D721Med (cell line): ENCODE measurements around the gene ZNF664.

Experiments used
- DNase-seq: peaks from one replicate; pipeline ENCODE4 v3.0.0; 2011; ENCODE audit warnings: low spot score; ENCODE audit not compliant: insufficient read length
- FAIRE-seq: peaks from 2 replicates; lab custom pipeline; 2011; peaks lifted over from hg19 to GRCh38; lab: Jason Lieb, UNC
- TF ChIP-seq, protein P1 (sequence below): IDR thresholded peaks from 2 replicates; pipeline ENCODE4 v1.5.1; 2012; ENCODE audit warnings: mild to moderate bottlenecking, control low read depth; ENCODE audit not compliant: insufficient read depth; ENCODE audit errors: missing control alignments

ZNF664 gene

DNA sequence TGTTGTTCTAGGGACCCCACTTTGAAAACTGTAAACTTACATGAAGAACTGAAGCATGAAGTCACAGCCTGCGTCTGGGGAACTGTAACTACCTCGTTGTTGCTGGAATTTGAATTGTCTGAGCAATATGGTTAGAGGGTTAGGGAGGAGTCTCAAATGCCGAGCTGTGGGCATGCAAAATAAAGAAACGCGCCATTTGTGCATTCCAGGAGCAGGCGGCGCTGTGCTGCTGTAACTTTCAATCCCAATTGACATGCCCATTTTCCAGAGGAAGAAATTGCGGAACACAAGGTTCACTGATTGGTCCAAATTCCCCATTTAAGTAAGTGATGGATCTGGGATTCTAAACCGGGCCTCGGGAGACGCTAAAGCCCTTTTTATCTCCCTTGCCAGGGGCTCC lies 61.3 kb downstream of the ZNF664 start:
- DNase-seq (no peak), FAIRE-seq (no peak)
- TF ChIP-seq, protein P1, sequence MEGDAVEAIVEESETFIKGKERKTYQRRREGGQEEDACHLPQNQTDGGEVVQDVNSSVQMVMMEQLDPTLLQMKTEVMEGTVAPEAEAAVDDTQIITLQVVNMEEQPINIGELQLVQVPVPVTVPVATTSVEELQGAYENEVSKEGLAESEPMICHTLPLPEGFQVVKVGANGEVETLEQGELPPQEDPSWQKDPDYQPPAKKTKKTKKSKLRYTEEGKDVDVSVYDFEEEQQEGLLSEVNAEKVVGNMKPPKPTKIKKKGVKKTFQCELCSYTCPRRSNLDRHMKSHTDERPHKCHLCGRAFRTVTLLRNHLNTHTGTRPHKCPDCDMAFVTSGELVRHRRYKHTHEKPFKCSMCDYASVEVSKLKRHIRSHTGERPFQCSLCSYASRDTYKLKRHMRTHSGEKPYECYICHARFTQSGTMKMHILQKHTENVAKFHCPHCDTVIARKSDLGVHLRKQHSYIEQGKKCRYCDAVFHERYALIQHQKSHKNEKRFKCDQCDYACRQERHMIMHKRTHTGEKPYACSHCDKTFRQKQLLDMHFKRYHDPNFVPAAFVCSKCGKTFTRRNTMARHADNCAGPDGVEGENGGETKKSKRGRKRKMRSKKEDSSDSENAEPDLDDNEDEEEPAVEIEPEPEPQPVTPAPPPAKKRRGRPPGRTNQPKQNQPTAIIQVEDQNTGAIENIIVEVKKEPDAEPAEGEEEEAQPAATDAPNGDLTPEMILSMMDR: peak; percentile 1

DNA sequence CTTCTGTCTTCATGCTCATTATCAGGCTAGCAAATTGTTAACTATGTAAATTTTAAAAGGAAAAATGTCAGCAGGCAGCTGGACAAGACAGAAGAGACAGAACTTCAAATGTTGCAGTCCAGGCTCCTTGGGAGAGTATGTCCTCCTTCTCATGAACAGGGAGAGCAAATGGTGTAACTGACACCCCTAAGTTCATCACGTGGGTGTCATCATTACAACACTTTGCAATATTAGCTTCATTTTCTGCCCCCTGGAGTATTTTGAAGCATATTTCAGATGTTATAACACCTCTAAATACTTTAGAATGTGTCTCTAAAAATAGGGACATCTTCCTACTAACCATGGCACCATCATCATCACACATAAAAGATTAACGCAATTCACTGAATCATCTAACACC lies 62.1 kb downstream of the ZNF664 start:
- TF ChIP-seq, protein P1: no peak
- DNase-seq (no peak), FAIRE-seq (no peak)

DNA sequence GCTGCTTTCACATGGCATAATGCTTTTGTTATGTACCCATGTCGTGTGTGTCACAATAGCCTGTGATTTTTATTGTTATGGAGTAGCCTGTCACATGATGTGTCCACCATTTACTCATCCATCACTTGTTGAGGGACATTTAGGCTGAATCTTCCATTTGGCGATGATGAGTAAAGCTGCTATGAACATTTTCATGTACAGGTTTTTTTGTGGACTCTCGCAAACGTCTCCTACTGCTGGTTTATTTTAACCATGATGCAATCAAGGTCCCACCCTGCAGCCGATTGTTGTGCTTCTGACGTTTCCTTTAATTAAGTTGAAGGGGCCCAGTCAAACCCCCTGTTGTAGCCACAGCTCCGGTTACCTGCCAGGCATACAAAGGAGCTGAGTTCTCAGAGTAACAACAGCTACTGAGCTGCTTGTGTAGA lies 63.2 kb downstream of the ZNF664 start:
- no peak for FAIRE-seq
- DNase-seq: no peak
- TF ChIP-seq, protein P1: no peak

DNA sequence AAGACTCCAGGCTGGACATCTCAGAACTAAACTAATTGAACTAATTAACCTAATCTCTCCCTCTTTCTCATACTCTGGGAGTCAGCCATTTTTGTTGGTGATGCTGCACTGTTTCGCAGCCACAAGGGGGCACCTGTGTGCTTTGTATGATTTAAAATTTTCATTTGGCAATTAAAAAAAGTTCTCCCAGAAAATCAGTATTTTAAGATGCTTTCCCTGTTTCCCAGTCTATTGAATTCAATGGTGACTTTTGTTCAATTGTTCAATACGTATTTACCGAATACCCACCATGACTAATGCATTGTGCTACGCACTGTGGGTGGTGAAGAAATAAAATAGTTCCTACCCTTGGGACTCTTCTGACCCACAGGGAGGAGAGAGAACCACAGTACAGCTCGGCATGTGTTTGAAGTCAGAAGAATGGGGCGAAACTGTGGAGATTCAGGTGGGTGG lies 63.7 kb downstream of the ZNF664 start:
- FAIRE-seq (peak; percentile 41), DNase-seq (peak; percentile 62)
- TF ChIP-seq, protein P1: peak; percentile 84

DNA sequence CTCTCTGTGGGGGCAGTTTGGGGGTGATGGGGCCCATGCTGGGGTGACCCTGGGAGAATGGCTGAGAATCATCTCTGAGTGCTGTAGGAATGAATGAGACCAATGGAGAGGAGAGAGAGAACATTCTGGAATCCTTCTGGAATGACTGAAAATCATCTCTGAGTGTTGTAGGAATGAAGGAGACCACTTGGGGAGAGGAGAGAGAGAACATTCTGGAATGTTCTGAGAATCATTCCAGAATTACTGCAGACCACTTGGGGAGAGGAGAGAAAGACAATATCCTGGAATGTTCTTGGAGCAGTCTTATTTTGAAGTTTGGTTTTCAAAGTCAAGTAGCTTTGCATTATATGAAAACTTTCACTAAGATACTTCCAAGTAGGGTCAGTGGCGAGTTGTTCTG lies 64.3 kb downstream of the ZNF664 start:
- DNase-seq (no peak), FAIRE-seq (no peak)
- TF ChIP-seq, protein P1: no peak

DNA sequence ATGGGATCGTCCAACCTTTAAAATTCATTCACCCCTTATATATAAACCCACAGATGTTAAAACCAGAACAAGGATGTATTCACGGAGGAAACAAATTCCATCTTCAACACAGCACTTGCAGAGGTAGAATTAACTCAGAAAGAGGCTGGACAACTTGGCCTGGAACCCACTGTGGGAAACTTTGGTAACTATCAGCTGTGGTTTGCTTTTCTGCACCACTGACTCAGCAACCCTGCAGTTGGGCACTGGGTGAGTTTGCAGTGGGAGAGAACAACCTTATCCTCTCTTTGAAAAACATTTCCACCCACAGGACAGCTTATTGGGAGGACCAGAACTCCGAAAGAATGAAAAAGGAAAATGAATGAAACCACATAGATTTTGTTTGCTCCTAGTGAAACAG lies 66.3 kb downstream of the ZNF664 start:
- TF ChIP-seq, protein P1: no peak
- DNase-seq: no peak
- FAIRE-seq: no peak

DNA sequence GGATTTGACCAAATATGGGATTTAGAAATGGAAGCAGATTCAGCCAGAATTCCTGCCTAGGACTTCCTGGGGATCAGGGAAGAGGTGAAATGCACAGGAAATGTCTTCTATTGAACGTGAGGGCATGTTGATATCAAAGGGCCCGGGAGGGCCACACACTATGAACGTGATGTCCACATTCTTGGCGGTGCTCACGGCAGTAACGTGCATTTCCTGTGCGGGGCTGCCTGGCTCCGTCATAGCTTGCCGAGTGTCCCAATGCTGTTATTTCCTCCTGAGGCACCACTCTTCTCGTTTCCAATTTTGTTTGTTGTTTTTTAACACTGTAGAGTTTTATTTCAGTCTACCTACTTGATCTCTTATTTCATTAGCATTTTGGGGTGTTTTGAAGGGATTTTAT lies 67.3 kb downstream of the ZNF664 start:
- FAIRE-seq: no peak
- no peak for DNase-seq

More for the DNA sequence above, 67.3 kb downstream of the ZNF664 start:
- TF ChIP-seq, protein P1: no peak
